ENCODE results near the gene LSAMP.

The LSAMP gene

GRCh38 chr3:115905871-115906270 lies 539.4 kb downstream of the LSAMP start:
- no peak for DNase-seq (ENCODE audit: low read depth in 3 of 3, low spot score in 1 of 3)

GRCh38 chr3:115903843-115904242 lies 541.4 kb downstream of the LSAMP start:
- no peak for DNase-seq (ENCODE audit: low read depth in 3 of 3, low spot score in 1 of 3)

- DNase-seq (ENCODE audit: low read depth in 3 of 3, low spot score in 1 of 3) = no peak
These were observed 544.3 kb downstream of the LSAMP start for GRCh38 chr3:115901008-115901407.

- no peak for DNase-seq (ENCODE audit: low read depth in 3 of 3, low spot score in 1 of 3)
These were observed 545.8 kb downstream of the LSAMP start for GRCh38 chr3:115899535-115899934.

- DNase-seq (ENCODE audit: low read depth in 3 of 3, low spot score in 1 of 3) = no peak
These were observed 546.5 kb downstream of the LSAMP start for GRCh38 chr3:115898656-115899410.

- no peak for DNase-seq (ENCODE audit: low read depth in 3 of 3, low spot score in 1 of 3)
These were observed 554.2 kb downstream of the LSAMP start for GRCh38 chr3:115891006-115891636.

GRCh38 chr3:115890579-115890978 lies 554.7 kb downstream of the LSAMP start:
- no peak for DNase-seq (ENCODE audit: low read depth in 3 of 3, low spot score in 1 of 3)

GRCh38 chr3:115885621-115886020 lies 559.7 kb downstream of the LSAMP start:
- no peak for DNase-seq (ENCODE audit: low read depth in 3 of 3, low spot score in 1 of 3)

GRCh38 chr3:115877615-115877899 lies 567.7 kb downstream of the LSAMP start:
- no peak for DNase-seq (ENCODE audit: low read depth in 3 of 3, low spot score in 1 of 3)

- DNase-seq (ENCODE audit: low read depth in 3 of 3, low spot score in 1 of 3) = no peak
These were observed 568.2 kb downstream of the LSAMP start for GRCh38 chr3:115876876-115877614.

GRCh38 chr3:115875460-115875859 lies 569.8 kb downstream of the LSAMP start:
- DNase-seq (ENCODE audit: low read depth in 3 of 3, low spot score in 1 of 3) = no peak

GRCh38 chr3:115871735-115872134 lies 573.6 kb downstream of the LSAMP start:
- DNase-seq (ENCODE audit: low read depth in 3 of 3, low spot score in 1 of 3) = no peak

GRCh38 chr3:115864911-115865310 lies 580.4 kb downstream of the LSAMP start:
- DNase-seq (ENCODE audit: low read depth in 3 of 3, low spot score in 1 of 3) = no peak

- no peak for DNase-seq (ENCODE audit: low read depth in 3 of 3, low spot score in 1 of 3)
These were observed 582.4 kb downstream of the LSAMP start for GRCh38 chr3:115862849-115863248.

GRCh38 chr3:115862099-115862498 lies 583.2 kb downstream of the LSAMP start:
- no peak for DNase-seq (ENCODE audit: low read depth in 3 of 3, low spot score in 1 of 3)

- no peak for DNase-seq (ENCODE audit: low read depth in 3 of 3, low spot score in 1 of 3)
These were observed 584.0 kb downstream of the LSAMP start for GRCh38 chr3:115861166-115861733.

- DNase-seq (ENCODE audit: low read depth in 3 of 3, low spot score in 1 of 3) = no peak
These were observed 584.5 kb downstream of the LSAMP start for GRCh38 chr3:115860766-115861165.

GRCh38 chr3:115859002-115859807 lies 586.1 kb downstream of the LSAMP start:
- DNase-seq (ENCODE audit: low read depth in 3 of 3, low spot score in 1 of 3) = no peak

- no peak for DNase-seq (ENCODE audit: low read depth in 3 of 3, low spot score in 1 of 3)
These were observed 587.7 kb downstream of the LSAMP start for GRCh38 chr3:115857518-115858136.

- no peak for DNase-seq (ENCODE audit: low read depth in 3 of 3, low spot score in 1 of 3)
These were observed 589.4 kb downstream of the LSAMP start for GRCh38 chr3:115855911-115856310.

- DNase-seq (ENCODE audit: low read depth in 3 of 3, low spot score in 1 of 3) = no peak
These were observed 592.2 kb downstream of the LSAMP start for GRCh38 chr3:115853104-115853503.
